HepG2 (cell line): ENCODE results near the gene CDX1. TPM values are rescaled to one million over a fixed set of nuclear protein-coding genes. Genes with fewer than 3 reads are reported as not detected.

Experiments used
- ATAC-seq: fragments of 200-7000 bp; cut with Tn5 transposase; 3 replicates; pipeline ENCODE4 v1.9.1; 2020; ENCODE audit warnings: mild to moderate bottlenecking, moderate library complexity
- BruUV-seq: library from RNA; stranded (reverse); fragments of 400-500 nt; replicated peaks from 2 replicates; lab custom pipeline; 2021; lab: Mats Ljungman, UMichigan
- CTCF ChIA-PET: fragments of 300-600 bp; formaldehyde crosslinking; extraction: SDS; loops from one replicate; lab custom pipeline; 2021; ENCODE audit warnings: low total read pairs, inconsistent platforms, low intra/inter-chr PET ratio; lab: Yijun Ruan, JAX
- POLR2A ChIA-PET: fragments of 350-600 bp; sonication (Branson Sonifier 250); formaldehyde crosslinking; loops from one replicate; lab custom pipeline; 2020; ENCODE audit warnings: antibody characterized with exemption, inconsistent platforms; lab: Yijun Ruan, JAX
- DNase-seq: peaks from one replicate; pipeline ENCODE4 v3.0.0-alpha.2; 2015; ENCODE audit warnings: low spot score
- FAIRE-seq: peaks from 3 replicates; lab custom pipeline; 2011; peaks lifted over from hg19 to GRCh38; lab: Jason Lieb, UNC
- H2AFZ ChIP-seq: one replicate; pipeline ENCODE4 v1.6.1; 2011; ENCODE audit warnings: low read length, inconsistent platforms
- H3K27ac ChIP-seq: fragments of 300-600 bp; 3 replicates; pipeline ENCODE4 v1.8.0; 2011; ENCODE audit warnings: mixed run types, mild to moderate bottlenecking, mixed read lengths, low read length, inconsistent platforms; ENCODE audit not compliant: insufficient read depth; ENCODE audit errors: extremely low read length
- H3K27me3 ChIP-seq, 2 experiments: fragments of 200-600 bp in 1 of 2; 2 replicates in 1 of 2; 3 replicates in 1 of 2; pipeline versions ENCODE4 v1.6.0 to v1.8.0; 2011; ENCODE audit warnings: low read length in 2 of 2, mild to moderate bottlenecking in 2 of 2, moderate library complexity in 2 of 2, inconsistent platforms in 1 of 2; ENCODE audit not compliant: insufficient read depth in 2 of 2, control insufficient read depth in 1 of 2
- H3K36me3 ChIP-seq, 2 experiments: fragments of 200-600 bp in 1 of 2; replicated peaks in 1 of 2; 2 replicates in 1 of 2; 3 replicates in 1 of 2; pipeline versions ENCODE4 v1.5.1 to v1.8.0; 2011; ENCODE audit warnings: low read length in 2 of 2, inconsistent platforms in 1 of 2; ENCODE audit not compliant: insufficient read depth in 2 of 2, control insufficient read depth in 1 of 2
- H3K4me1 ChIP-seq: 2 replicates; pipeline ENCODE4 v1.5.1; 2012; ENCODE audit warnings: low read length, inconsistent platforms; ENCODE audit not compliant: insufficient read depth
- H3K4me2 ChIP-seq: 2 replicates; pipeline ENCODE4 v1.6.0; 2011; ENCODE audit warnings: low read depth, low read length, inconsistent platforms
- H3K4me3 ChIP-seq, 3 experiments: fragments of 200-600 bp in 1 of 3; sonication (generic), shearing (Covaris generic) in 1 of 3; replicated peaks in 1 of 3; 2 replicates each; pipeline ENCODE4 v1.5.1; 2011 to 2016; ENCODE audit warnings: low read length in 3 of 3, inconsistent platforms in 2 of 3, low read depth in 2 of 3, mild to moderate bottlenecking in 2 of 3, control low read depth in 1 of 3, mixed read lengths in 1 of 3; ENCODE audit not compliant: insufficient read depth in 1 of 3
- H3K79me2 ChIP-seq: one replicate; pipeline ENCODE4 v1.6.1; 2011; ENCODE audit warnings: low read length, inconsistent platforms; ENCODE audit not compliant: insufficient read depth
- H3K9ac ChIP-seq: 2 replicates; pipeline ENCODE4 v1.6.0; 2011; ENCODE audit warnings: mild to moderate bottlenecking, low read depth, low read length, inconsistent platforms; ENCODE audit not compliant: insufficient read depth
- H3K9me3 ChIP-seq: 2 replicates; pipeline ENCODE4 v1.5.1; 2012; ENCODE audit warnings: mild to moderate bottlenecking, low read length
- H4K20me1 ChIP-seq: 2 replicates; pipeline ENCODE4 v1.6.0; 2011; ENCODE audit warnings: inconsistent platforms, mild to moderate bottlenecking, low read length, moderate library complexity; ENCODE audit not compliant: insufficient read depth
- ATRX ChIP-seq: sonication (generic); formaldehyde crosslinking; IDR thresholded peaks from 2 replicates; pipeline ENCODE4 v1.4.0; 2020; ENCODE audit warnings: missing genetic modification reagents, borderline replicate concordance
- ESRRA ChIP-seq: sonication (generic); formaldehyde crosslinking; IDR thresholded peaks from 2 replicates; pipeline ENCODE4 v1.5.1; 2020; ENCODE audit warnings: mild to moderate bottlenecking, low read depth, missing genetic modification reagents
- FOXO1 ChIP-seq: sonication (generic); formaldehyde crosslinking; IDR thresholded peaks from 2 replicates; pipeline ENCODE4 v1.4.0; 2020; ENCODE audit warnings: missing genetic modification reagents
- JDP2 ChIP-seq: sonication (generic); formaldehyde crosslinking; IDR thresholded peaks from 2 replicates; pipeline ENCODE4 v1.8.1; 2022; ENCODE audit warnings: missing genetic modification reagents, borderline replicate concordance
- KMT2A ChIP-seq: sonication (generic); formaldehyde crosslinking; IDR thresholded peaks from 2 replicates; pipeline ENCODE4 v1.4.0; 2020; ENCODE audit warnings: missing genetic modification reagents
- NAIF1 ChIP-seq: sonication (generic); formaldehyde crosslinking; IDR thresholded peaks from 2 replicates; pipeline ENCODE4 v1.5.0; 2020; ENCODE audit warnings: mild to moderate bottlenecking, missing genetic modification reagents, borderline replicate concordance
- NR1H2 ChIP-seq: sonication (generic); formaldehyde crosslinking; IDR thresholded peaks from 2 replicates; pipeline ENCODE4 v1.8.1; 2022; ENCODE audit warnings: low read depth, missing genetic modification reagents, borderline replicate concordance
- ZFP82 ChIP-seq: sonication (generic); formaldehyde crosslinking; IDR thresholded peaks from 2 replicates; pipeline ENCODE4 v1.5.1; 2020; ENCODE audit warnings: mild to moderate bottlenecking, missing genetic modification reagents, borderline replicate concordance
- ZNF234 ChIP-seq: sonication (generic); formaldehyde crosslinking; conservative IDR thresholded peaks from 2 replicates; pipeline ENCODE4 v1.5.1; 2020; ENCODE audit warnings: mild to moderate bottlenecking, missing genetic modification reagents
- ZNF253 ChIP-seq: sonication (generic); formaldehyde crosslinking; IDR thresholded peaks from 2 replicates; pipeline ENCODE4 v1.8.0; 2022; ENCODE audit warnings: mild to moderate bottlenecking, missing genetic modification reagents, borderline replicate concordance
- ZNF775 ChIP-seq: sonication (generic); formaldehyde crosslinking; IDR thresholded peaks from 2 replicates; pipeline ENCODE4 v1.4.0; 2020; ENCODE audit warnings: missing genetic modification reagents, mild to moderate bottlenecking, moderate library complexity, borderline replicate concordance
- ZSCAN22 ChIP-seq: sonication (generic); formaldehyde crosslinking; IDR thresholded peaks from 2 replicates; pipeline ENCODE4 v1.4.0; 2020; ENCODE audit warnings: mild to moderate bottlenecking, missing genetic modification reagents
- WGBS: methylation state at CpG from one replicate; pipeline ENCODE4 v1.1.6; 2017; ENCODE audit warnings: low lambda C conversion rate; 5-methylcytosine and 5-hydroxymethylcytosine counted together
- in situ Hi-C: cut with HindIII; loops from 2 replicates; pipeline ENCODE4 v1.10.0; 2017; ENCODE audit warnings: low pct_unique_long_range_greater_than_20kb; ENCODE audit not compliant: extremely low pct_ligation_motif_present
- intact Hi-C: fragments of 100-400 bp; cut with micrococcal nuclease; formaldehyde crosslinking; loops from one replicate; pipeline ENCODE4 v1.10.0; 2022; ENCODE audit not compliant: unreplicated experiment
- polyA plus RNA-seq, 8 experiments: library from polyadenylated mRNA; depleted of rRNA in 3 of 8; stranded (reverse) in 7 of 8; unstranded in 1 of 8; fragments of >200 nt; fragmentation: Illumina TruSeq in 4 of 8; extraction: Trizol in 4 of 8; gene quantifications; 2 replicates each; pipeline versions ENCODE4 v1.2.1 to v1.2.3, GENCODE V29; 2011 to 2016; ENCODE audit warnings: low read depth in 4 of 8, missing spikeins in 1 of 8, mixed read lengths in 1 of 8; ENCODE audit not compliant: insufficient read depth in 1 of 8
- total RNA-seq, 5 experiments: library from RNA; depleted of rRNA; stranded (reverse); fragments of >200 nt; fragmentation: Illumina TruSeq; extraction: Trizol; gene quantifications; 2 replicates each; pipeline ENCODE4 v1.2.3, GENCODE V29; 2016; ENCODE audit warnings: low read depth in 1 of 5

CDX1 gene
- total and polyA plus RNA-seq, 2 of the 13 experiments (the other 11 are each of a cell fraction or from before 2014, with no cell fraction given): not detected

DNA sequence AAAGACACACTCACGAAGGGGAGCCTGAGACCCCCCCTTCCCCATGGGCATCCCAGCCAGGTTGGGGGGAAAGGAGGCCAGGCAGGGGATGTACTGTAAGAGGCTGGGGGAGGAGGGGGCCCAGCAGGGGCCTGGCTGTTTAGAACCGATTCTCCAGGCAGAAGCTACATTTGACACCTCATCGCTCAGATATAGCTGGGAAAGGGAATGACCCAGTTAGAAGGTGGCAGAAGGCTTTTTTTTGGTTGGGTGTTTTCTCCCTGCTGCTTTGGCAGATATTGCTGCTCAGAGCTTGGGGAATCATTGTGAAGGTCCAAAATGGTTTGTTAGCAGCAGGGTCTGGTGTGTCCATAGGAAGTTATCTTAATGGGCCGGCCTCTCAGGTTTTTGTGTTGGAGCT is 6.0 kb downstream of the CDX1 start (continued):
- TF ChIP-seq ATRX (CRISPR knock-in tag) (no peak), ZFP82 (CRISPR knock-in tag) (no peak)
- TF ChIP-seq, all 625 proteins: peak for 0

DNA sequence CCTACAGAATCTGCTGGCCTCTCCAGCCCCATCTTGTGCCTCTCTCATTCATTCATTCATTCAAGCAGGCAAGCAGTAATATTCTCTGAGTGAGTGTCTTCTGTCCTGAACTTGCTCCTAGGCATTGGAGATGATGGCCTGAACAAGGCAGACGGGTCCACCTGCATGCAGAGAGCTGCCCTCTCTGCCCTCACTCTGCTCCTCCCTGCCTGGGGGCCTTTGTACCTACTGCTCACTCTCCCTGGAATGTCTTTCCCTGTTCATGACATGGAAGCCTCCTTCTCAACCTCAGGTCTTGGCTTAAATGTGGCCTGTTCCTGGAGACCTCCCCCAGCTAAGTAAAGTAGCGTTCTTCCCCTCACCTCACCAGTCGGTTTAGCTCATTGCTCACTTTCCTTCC is 6.6 kb downstream of the CDX1 start:
- in situ Hi-C loops (no loop called here), intact Hi-C loops (loop anchor here (1.0 kb wide), 1 partner anchor 36 kb away; no protein-coding TSS in a partner anchor)
- ChIA-PET CTCF (no interaction called here), POLR2A (no interaction called here)
- H3K27me3 ChIP-seq: peaks cover 0 to 29% of the 10 kb centered on the region in 2 experiments; a peak in 3 of 5 replicates
- FAIRE-seq: no peak
- H3K36me3 ChIP-seq: no peaks in the 10 kb centered on the region
- H3K4me1 ChIP-seq: peaks cover 5% of the 10 kb centered on the region
- no peak overlapping the region for H3K9ac ChIP-seq
- H4K20me1 ChIP-seq: no peaks in the 10 kb centered on the region
- no peak overlapping the region for H2AFZ ChIP-seq
- DNase-seq: no peak
- H3K9me3 ChIP-seq: no peaks in the 10 kb centered on the region
- no peak overlapping the region for H3K4me2 ChIP-seq
- no peak for TF ChIP-seq FOXO1
- TF ChIP-seq ZSCAN22 (CRISPR knock-in tag): no peak
- TF ChIP-seq JDP2 (CRISPR knock-in tag): no peak
- no peak for TF ChIP-seq ESRRA (CRISPR knock-in tag)
- no peak for TF ChIP-seq ZNF253 (CRISPR knock-in tag)
- no peak for TF ChIP-seq KMT2A (CRISPR knock-in tag)
- TF ChIP-seq NAIF1: no peak
- TF ChIP-seq NR1H2: no peak
- TF ChIP-seq ZNF234: no peak
- no peak for TF ChIP-seq ZNF775 (CRISPR knock-in tag)
- H3K27ac ChIP-seq: no peak overlapping the region
- WGBS: 36% methylated on average over 3 of the region's 3 CpGs
- H3K4me3 ChIP-seq: no peak overlapping the region
- no TSS peak for BruUV-seq
- H3K79me2 ChIP-seq: no peaks in the 10 kb centered on the region
- ATAC-seq: no peak
